ENCODE results near the gene TSPAN18.

TSPAN18 gene

GRCh38 chr11:44887636-44888035 lies 160.9 kb downstream of the TSPAN18 start:
- no peak for DNase-seq (ENCODE audit: low read depth)

- DNase-seq (ENCODE audit: low read depth), result no peak
These were observed 162.5 kb downstream of the TSPAN18 start for GRCh38 chr11:44889266-44889665.

- no peak for DNase-seq (ENCODE audit: low read depth)
These were observed 166.1 kb downstream of the TSPAN18 start for GRCh38 chr11:44892843-44893242.

- no peak for DNase-seq (ENCODE audit: low read depth)
These were observed 166.6 kb downstream of the TSPAN18 start for GRCh38 chr11:44893308-44893822.

GRCh38 chr11:44893846-44894617 lies 167.3 kb downstream of the TSPAN18 start:
- DNase-seq (ENCODE audit: low read depth), result peak; percentile 31

- no peak for DNase-seq (ENCODE audit: low read depth)
These were observed 173.2 kb downstream of the TSPAN18 start for GRCh38 chr11:44899959-44900358.

- DNase-seq (ENCODE audit: low read depth), result no peak
These were observed 174.4 kb downstream of the TSPAN18 start for GRCh38 chr11:44901120-44901633.

- no peak for DNase-seq (ENCODE audit: low read depth)
These were observed 175.0 kb downstream of the TSPAN18 start for GRCh38 chr11:44901786-44902185.

- DNase-seq (ENCODE audit: low read depth), result no peak
These were observed 176.3 kb downstream of the TSPAN18 start for GRCh38 chr11:44903035-44903434.

- no peak for DNase-seq (ENCODE audit: low read depth)
These were observed 176.8 kb downstream of the TSPAN18 start for GRCh38 chr11:44903518-44903917.

- no peak for DNase-seq (ENCODE audit: low read depth)
These were observed 177.7 kb downstream of the TSPAN18 start for GRCh38 chr11:44904261-44905020.

GRCh38 chr11:44905131-44905866 lies 178.5 kb downstream of the TSPAN18 start:
- no peak for DNase-seq (ENCODE audit: low read depth)

- DNase-seq (ENCODE audit: low read depth), result no peak
These were observed 179.9 kb downstream of the TSPAN18 start for GRCh38 chr11:44906649-44907048.

- no peak for DNase-seq (ENCODE audit: low read depth)
These were observed 182.8 kb downstream of the TSPAN18 start for GRCh38 chr11:44909557-44909956.

GRCh38 chr11:44910591-44910990 lies 183.8 kb downstream of the TSPAN18 start:
- DNase-seq (ENCODE audit: low read depth), result no peak

GRCh38 chr11:44911029-44911814 lies 184.5 kb downstream of the TSPAN18 start:
- DNase-seq (ENCODE audit: low read depth), result peak; percentile 72

- no peak for DNase-seq (ENCODE audit: low read depth)
These were observed 185.7 kb downstream of the TSPAN18 start for GRCh38 chr11:44912270-44912987.

- DNase-seq (ENCODE audit: low read depth), result no peak
These were observed 186.7 kb downstream of the TSPAN18 start for GRCh38 chr11:44913502-44913901.

GRCh38 chr11:44914105-44914504 lies 187.3 kb downstream of the TSPAN18 start:
- no peak for DNase-seq (ENCODE audit: low read depth)

- no peak for DNase-seq (ENCODE audit: low read depth)
These were observed 188.2 kb downstream of the TSPAN18 start for GRCh38 chr11:44915004-44915403.

- no peak for DNase-seq (ENCODE audit: low read depth)
These were observed 188.9 kb downstream of the TSPAN18 start for GRCh38 chr11:44915621-44916020.

All from T follicular helper cell (primary cell).